ENCODE results near the gene PDE8A.
A peak's percentile ranks its signal among the peaks of the same experiment; 100 is the strongest.

Gene PDE8A

GRCh38 chr15:85154061-85154460, 172.4 kb downstream of the PDE8A start:
- peak; percentile 72; the same call in 1 of the 2 replicates for TF ChIP-seq PRDM10 (tag by site-specific recombination; IDR thresholded peaks at IDR 0.05)
- 0 out of 2 replicates have a peak, but pooled peaks have one; percentile 23 for TF ChIP-seq PRDM6 (tag by site-specific recombination; IDR thresholded peaks at IDR 0.05)
- TF ChIP-seq SP7 (tag by site-specific recombination; IDR thresholded peaks at IDR 0.05): 0 out of 2 replicates have a peak, but pooled peaks have one; percentile 34
- no peak for TF ChIP-seq ZNF23 (tag by site-specific recombination; IDR thresholded peaks at IDR 0.05; ENCODE audit: borderline replicate concordance)
- peak; percentile 92 for TF ChIP-seq ZNF449 (tag by site-specific recombination; IDR thresholded peaks at IDR 0.05)
- TF ChIP-seq KLF1 (tag by site-specific recombination; IDR thresholded peaks at IDR 0.05): peak; percentile 32; the same call in 1 of the 2 replicates
- TF ChIP-seq ZNF394 (tag by site-specific recombination; IDR thresholded peaks at IDR 0.05; ENCODE audit: borderline replicate concordance): no peak
- no peak for TF ChIP-seq ZXDB (tag by site-specific recombination; IDR thresholded peaks at IDR 0.05)
- TF ChIP-seq ZNF184 (tag by site-specific recombination; IDR thresholded peaks at IDR 0.05): peak; percentile 82; the same call in 1 of the 2 replicates
- peak; percentile 70 for TF ChIP-seq ZIC2 (tag by site-specific recombination; IDR thresholded peaks at IDR 0.05)
- Histone ChIP-seq H3K4me3 (ENCODE audit: low read depth, low read length) (no peak overlapping the region), H3K27ac (ENCODE audit: extremely low read depth, low read depth, low read length) (no peak overlapping the region), H3K36me3 (ENCODE audit: control insufficient read depth in 2 of 2, insufficient read depth in 1 of 2, low read length in 2 of 2) (no peaks in the 10 kb centered on the region), H3K4me1 (ENCODE audit: control insufficient read depth, insufficient read depth, low read length) (no peaks in the 10 kb centered on the region), H3K9me3 (ENCODE audit: control insufficient read depth, insufficient read depth, low read depth, low read length) (no peaks in the 10 kb centered on the region)
- POLR2A ChIA-PET: no interaction called here
- CTCF ChIA-PET: no interaction called here

GRCh38 chr15:85155360-85155759, 173.7 kb downstream of the PDE8A start:
- Histone ChIP-seq H3K27ac (ENCODE audit: extremely low read depth, low read depth, low read length) (no peak overlapping the region), H3K9me3 (ENCODE audit: control insufficient read depth, insufficient read depth, low read depth, low read length) (no peaks in the 10 kb centered on the region), H3K4me1 (ENCODE audit: control insufficient read depth, insufficient read depth, low read length) (no peaks in the 10 kb centered on the region), H3K36me3 (ENCODE audit: control insufficient read depth in 2 of 2, insufficient read depth in 1 of 2, low read length in 2 of 2) (no peaks in the 10 kb centered on the region), H3K4me3 (ENCODE audit: low read depth, low read length) (no peak overlapping the region)
- TF ChIP-seq ELK4 (IDR thresholded peaks at IDR 0.05; ENCODE audit: borderline replicate concordance, low read depth, low read length) (no peak), GLIS1 (tag by site-specific recombination; IDR thresholded peaks at IDR 0.05) (no peak), ZNF302 (tag by site-specific recombination; IDR thresholded peaks at IDR 0.05; ENCODE audit: low read depth) (no peak), ZNF169 (tag by site-specific recombination; IDR thresholded peaks at IDR 0.05) (no peak), ZNF391 (tag by site-specific recombination; IDR thresholded peaks at IDR 0.05; ENCODE audit: borderline replicate concordance, low read depth) (no peak), ZNF529 (tag by site-specific recombination; IDR thresholded peaks at IDR 0.05; ENCODE audit: insufficient replicate concordance) (no peak), ZNF404 (tag by site-specific recombination; IDR thresholded peaks at IDR 0.05) (no peak), SP7 (tag by site-specific recombination; IDR thresholded peaks at IDR 0.05) (no peak), ZBTB17 (tag by site-specific recombination; IDR thresholded peaks at IDR 0.05) (no peak)
- ChIA-PET POLR2A (no interaction called here), CTCF (interaction anchor here (0.7 kb wide), 2 partner anchors 557 to 1093 kb away, joined by 3 to 4 read pairs; no protein-coding TSS in a partner anchor)
